GM18498 (cell line): ENCODE measurements around the gene TTC28.

ENCODE experiments used
- ATAC-seq: cut with Tn5 transposase; IDR thresholded peaks from one replicate; pipeline ENCODE4 v1.9.1; 2021; ENCODE audit warnings: mild to moderate bottlenecking, moderate library complexity; ENCODE audit not compliant: unreplicated experiment

The TTC28 gene

DNA sequence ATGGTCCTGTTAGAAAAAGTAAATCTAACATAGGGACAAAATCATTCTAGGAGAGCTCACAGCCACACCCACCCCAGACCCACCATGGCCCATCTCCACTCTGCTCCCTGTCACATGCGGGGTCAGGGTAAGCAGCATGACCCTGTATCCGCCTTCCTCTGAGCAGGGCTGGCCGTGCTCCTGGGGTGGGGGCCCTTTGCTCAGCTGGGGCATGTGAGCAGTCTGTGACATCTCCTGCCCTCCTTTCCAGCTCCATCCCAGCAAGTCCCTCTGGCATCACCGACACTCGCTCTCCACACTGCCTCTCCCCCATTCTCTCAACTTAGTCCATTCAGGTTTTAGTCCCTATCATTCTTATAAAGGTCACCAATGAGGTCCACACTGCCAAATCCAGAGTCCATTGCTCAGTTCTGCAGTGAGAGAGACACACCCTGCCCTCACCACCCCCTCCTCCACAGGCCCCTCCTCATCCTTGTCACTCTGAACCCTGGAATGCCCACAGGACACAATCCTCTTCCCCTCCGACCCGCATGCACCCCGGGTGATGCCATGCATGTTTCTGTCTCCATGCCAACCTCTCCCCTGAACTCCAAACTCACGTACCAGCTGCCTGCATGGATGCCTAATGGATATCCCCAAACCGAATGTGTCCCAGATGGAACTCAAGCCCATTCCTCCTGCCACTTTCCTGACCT is 695.5 kb downstream of the TTC28 start:
- ATAC-seq = no peak

DNA sequence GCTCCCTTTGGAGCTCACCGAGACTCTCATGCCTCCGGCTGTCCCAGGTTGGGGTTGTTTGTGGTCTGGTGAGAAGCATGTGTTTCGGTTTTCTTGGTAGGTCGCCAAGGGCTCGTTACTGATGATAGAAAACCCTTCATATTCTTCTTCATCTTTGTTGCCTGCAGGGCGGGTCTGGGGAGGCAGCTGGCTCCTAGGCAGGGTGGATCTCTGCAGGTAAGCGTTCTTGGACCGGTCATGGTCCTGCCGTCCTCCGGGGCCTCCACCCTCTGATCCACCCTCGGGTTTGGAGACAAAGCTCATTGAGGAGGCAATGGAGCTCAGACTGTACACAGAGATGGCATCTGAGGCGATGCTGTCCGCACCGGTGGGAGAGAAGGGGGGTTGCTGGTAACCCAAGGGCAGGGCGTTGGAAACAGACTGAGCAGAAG is 696.3 kb downstream of the TTC28 start:
- no peak for ATAC-seq

GRCh38 chr22:27982630-27983180 is 696.9 kb downstream of the TTC28 start:
- ATAC-seq = no peak

GRCh38 chr22:27982106-27982505 is 697.5 kb downstream of the TTC28 start:
- ATAC-seq = no peak

GRCh38 chr22:27980424-27981148 is 699.1 kb downstream of the TTC28 start:
- ATAC-seq = no peak

DNA sequence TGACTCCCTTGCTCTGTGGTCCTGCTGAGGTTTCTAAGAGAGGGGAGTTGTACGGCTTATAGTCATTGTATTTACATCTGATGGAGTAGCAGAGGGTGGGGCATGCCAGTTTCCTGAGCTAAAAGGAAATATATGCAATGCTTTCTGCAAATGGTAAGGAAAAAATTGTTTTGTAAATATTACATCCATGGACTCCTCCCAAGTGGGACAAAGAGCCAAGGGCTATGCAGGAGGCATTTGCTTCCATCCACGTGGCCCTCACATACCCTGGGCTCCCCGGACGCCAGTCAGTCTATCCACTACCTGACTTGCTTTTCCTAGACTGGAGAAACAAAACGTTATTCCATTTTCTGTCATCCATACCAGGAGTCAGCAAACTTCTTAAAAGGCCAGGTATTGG is 700.8 kb downstream of the TTC28 start:
- ATAC-seq = no peak

DNA sequence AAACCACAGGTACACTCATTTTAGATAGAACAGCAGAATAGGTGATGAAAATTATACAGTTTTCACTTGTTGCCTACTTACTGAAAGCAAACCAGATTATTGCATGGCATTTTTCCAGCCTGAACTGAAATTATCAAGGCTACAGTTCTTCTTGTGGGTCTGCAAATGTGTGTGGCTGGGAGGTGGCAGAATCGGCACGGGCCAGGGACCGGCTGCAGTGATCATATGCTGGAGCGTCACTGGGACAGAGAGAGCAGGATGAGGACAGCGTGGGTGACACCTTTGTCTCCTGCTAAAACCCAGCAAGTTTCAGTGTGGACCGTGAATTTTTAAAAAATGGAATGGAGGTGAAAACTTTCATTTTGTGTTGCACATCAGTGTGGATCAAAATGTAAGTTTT is 701.3 kb downstream of the TTC28 start:
- no peak for ATAC-seq

- no peak for ATAC-seq
Observed at GRCh38 chr22:27976586-27976985, 703.1 kb downstream of the TTC28 start.

GRCh38 chr22:27975381-27976013 is 704.1 kb downstream of the TTC28 start:
- no peak for ATAC-seq

DNA sequence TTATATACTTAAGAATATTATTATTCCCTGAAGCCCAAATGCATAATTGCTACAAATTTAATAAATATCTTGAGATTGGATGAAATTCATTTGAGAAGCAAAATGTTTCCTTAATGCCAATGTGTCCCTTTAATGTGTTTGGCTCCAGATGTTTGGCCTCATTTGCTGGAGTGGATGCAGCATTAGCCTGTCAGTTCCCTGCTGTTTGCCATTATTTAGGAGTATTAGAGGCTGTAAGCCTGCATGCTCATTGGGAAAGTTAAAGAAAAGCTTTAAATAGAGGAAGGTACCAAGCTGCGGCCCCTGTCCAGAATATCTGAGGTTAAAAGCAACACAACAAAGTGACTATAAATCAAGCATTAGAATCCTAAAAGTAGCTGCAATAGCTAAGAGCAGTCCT is 705.8 kb downstream of the TTC28 start:
- no peak for ATAC-seq

DNA sequence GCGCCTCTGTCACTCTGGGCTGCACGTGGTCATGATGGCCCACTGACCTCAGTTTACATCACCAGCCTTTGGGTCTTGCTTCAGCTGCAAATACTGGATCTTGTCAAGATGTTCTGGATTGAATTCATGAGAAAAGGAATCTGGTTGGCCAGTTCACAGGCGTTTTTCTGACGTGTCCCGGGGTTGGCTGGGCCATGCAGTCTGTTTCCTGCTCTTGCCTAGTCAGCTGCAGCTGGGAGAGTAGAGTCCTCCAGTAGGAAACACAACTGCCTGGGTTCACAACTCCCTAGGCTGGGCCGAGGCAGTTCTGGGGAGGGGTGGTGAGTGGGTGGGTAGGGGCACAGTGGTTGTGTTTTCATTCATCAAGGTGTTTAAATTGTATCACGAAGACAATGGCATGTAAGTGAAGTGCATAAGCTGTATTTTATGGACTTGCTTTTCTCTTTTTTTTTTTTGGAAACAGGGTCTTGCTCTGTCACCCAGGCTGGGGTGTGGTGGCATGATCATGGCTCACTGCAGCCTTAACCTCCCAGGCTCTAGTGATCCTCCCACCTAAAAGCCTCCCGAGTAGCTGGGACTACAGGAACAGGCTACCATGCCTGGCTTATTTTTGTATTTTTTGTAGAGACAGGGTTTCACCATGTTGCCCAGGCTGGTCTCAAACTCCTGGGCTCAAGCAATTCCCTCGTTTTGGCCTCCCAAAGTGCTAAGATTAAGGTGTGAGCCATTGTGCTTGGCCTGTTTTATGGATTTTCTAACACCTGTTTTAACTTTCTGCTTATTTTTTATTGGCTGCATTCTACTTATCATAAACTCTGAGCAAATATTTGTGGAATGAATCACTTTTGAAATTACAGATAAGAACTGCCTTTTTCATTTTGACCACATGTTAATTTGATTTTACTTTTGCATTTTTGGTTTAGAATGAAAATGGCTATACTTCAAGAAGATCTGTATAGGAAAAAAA is 706.6 kb downstream of the TTC28 start:
- ATAC-seq = no peak

DNA sequence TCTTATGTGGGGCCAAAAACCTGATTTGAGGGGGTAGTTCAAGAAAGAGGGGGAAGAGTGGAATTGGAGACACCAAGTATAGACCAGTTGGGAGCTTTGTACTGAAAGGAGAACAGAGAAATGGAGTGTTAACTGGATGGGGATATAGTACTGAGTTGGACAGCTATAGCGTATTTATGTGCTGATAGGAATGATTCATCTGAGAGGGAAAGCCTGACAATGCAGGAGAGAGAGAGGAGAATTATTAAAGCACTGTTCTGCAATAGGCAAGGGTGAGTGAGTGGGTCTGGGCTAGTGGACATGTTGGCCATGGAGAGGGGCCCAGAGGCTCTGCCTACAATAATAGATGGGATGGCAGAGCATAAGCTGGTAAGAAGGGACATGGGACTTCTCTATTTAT is 707.7 kb downstream of the TTC28 start:
- no peak for ATAC-seq

DNA sequence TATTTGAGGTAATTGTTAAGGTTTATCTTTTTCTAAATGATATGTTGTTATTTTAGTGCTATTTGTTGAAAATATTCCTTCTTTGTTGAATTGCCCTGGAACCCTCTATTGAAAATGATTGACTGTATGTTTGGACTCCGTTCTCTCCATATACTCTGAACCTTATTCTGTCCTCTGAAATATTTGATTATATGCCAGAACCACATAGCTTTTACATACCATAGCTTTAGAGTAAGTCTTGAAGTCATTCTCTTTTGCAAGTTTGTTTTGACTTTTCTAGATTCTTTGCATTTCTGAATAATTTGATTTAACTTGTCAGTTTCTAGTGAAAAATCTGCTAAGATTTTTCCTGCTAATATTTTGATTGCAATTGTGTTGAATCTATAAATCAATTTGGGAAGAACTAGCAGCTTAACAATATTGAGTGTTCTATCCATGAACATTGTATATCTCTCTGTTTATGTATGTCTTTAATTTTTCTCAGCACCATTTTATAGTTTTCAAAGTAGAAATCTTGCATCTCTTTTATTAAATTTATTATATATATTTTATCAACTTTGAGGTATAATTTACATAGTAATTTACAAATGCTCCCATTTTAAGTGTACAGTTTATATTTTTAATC is 708.9 kb downstream of the TTC28 start:
- no peak for ATAC-seq

- ATAC-seq = no peak
Observed at GRCh38 chr22:27966168-27967064, 713.2 kb downstream of the TTC28 start.

GRCh38 chr22:27962268-27963044 is 717.2 kb downstream of the TTC28 start:
- no peak for ATAC-seq

DNA sequence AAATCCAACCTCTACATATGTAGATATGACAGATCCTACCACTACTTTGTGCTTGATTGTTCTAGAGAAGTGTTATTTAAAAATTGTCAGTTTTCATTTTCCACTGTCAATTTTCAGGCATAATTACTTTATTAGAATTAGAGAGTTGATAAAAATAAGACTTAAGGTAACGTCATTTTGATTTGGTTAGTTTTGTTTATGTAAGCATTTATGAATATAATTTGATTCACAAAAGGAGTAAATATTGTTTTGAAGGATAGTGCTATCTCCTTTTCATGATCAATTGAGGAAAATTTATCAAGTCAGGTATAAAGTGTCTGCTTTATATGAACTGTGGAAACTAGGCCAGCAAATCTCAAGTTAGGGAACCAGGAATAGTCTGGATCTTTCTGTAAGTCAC is 718.0 kb downstream of the TTC28 start:
- no peak for ATAC-seq

- ATAC-seq = no peak
Observed at GRCh38 chr22:27961182-27961581, 718.5 kb downstream of the TTC28 start.

GRCh38 chr22:27959335-27960090 is 720.1 kb downstream of the TTC28 start:
- no peak for ATAC-seq
